Endodermal cell (in vitro differentiated cells): Measurements from ENCODE around the gene ZBTB7B. TPM values are rescaled to one million over a fixed set of nuclear protein-coding genes. Genes with fewer than 3 reads are reported as not detected.

Source experiments
- DNase-seq: peaks from one replicate; pipeline ENCODE4 v3.0.0-alpha.2; 2017
- H3K27ac ChIP-seq: 2 replicates; pipeline ENCODE4 v1.5.1; 2013; ENCODE audit warnings: mild to moderate bottlenecking, low read depth, low read length, moderate library complexity
- H3K27me3 ChIP-seq: 2 replicates; pipeline ENCODE4 v1.6.1; 2013; ENCODE audit warnings: mild to moderate bottlenecking, low read length, moderate library complexity; ENCODE audit not compliant: insufficient read depth, control insufficient read depth, poor library complexity, severe bottlenecking
- H3K36me3 ChIP-seq: 2 replicates; pipeline ENCODE4 v1.7.0; 2013; ENCODE audit warnings: mild to moderate bottlenecking, low read length, moderate library complexity; ENCODE audit not compliant: control insufficient read depth, insufficient read depth
- H3K4me1 ChIP-seq: one replicate; pipeline ENCODE4 v1.7.0; 2013; ENCODE audit warnings: low read length; ENCODE audit not compliant: control insufficient read depth, insufficient read depth
- H3K4me3 ChIP-seq: 2 replicates; pipeline ENCODE4 v1.5.1; 2013; ENCODE audit warnings: mild to moderate bottlenecking, low read length, moderate library complexity
- H3K9ac ChIP-seq: 2 replicates; pipeline ENCODE4 v1.6.1; 2013; ENCODE audit warnings: mild to moderate bottlenecking, low read length, moderate library complexity; ENCODE audit not compliant: poor library complexity, severe bottlenecking; ENCODE audit errors: extremely low read depth
- H3K9me3 ChIP-seq: 2 replicates; pipeline ENCODE4 v1.6.1; 2013; ENCODE audit warnings: mild to moderate bottlenecking, low read length, moderate library complexity; ENCODE audit not compliant: control insufficient read depth
- H3K27ac Mint-ChIP-seq: 2 replicates; pipeline ENCODE4 v1.8.0; 2020; ENCODE audit warnings: mixed read lengths
- H3K27me3 Mint-ChIP-seq: 2 replicates; pipeline ENCODE4 v1.8.0; 2021; ENCODE audit warnings: mild to moderate bottlenecking, mixed read lengths; ENCODE audit not compliant: insufficient read depth
- H3K36me3 Mint-ChIP-seq: 2 replicates; pipeline ENCODE4 v1.8.0; 2020; ENCODE audit warnings: low read depth, mixed read lengths
- H3K4me1 Mint-ChIP-seq: 2 replicates; pipeline ENCODE4 v1.8.0; 2020; ENCODE audit warnings: mixed read lengths
- H3K4me3 Mint-ChIP-seq: 2 replicates; pipeline ENCODE4 v1.8.0; 2020; ENCODE audit warnings: mild to moderate bottlenecking, moderate library complexity, mixed read lengths
- H3K9me3 Mint-ChIP-seq: 2 replicates; pipeline ENCODE4 v1.8.0; 2020; ENCODE audit warnings: mild to moderate bottlenecking, mixed read lengths
- CTCF ChIP-seq: fragments of 200-600 bp; sonication (generic); conservative IDR thresholded peaks from 2 replicates; pipeline ENCODE4 v1.5.0; 2021; ENCODE audit warnings: antibody characterized with exemption, mild to moderate bottlenecking
- WGBS, 2 experiments: methylation state at CpG; one replicate each; pipeline versions ENCODE4 v1.1.5 to v1.1.7; 2013; ENCODE audit warnings: missing lambda C conversion rate in 2 of 2, mixed read lengths in 1 of 2; ENCODE audit not compliant: insufficient coverage in 1 of 2, insufficient read length in 1 of 2; 5-methylcytosine and 5-hydroxymethylcytosine counted together
- total RNA-seq, 2 donors: library from RNA; stranded (reverse); fragmentation: NEBNext Ultra II Directional in 1 of 2; extraction: Animal tissue kit (Norgen Biotek cat#: 25700) in 1 of 2; gene quantifications; 2 replicates in 1 of 2; 3 replicates in 1 of 2; pipeline ENCODE4 v1.2.1, GENCODE V29; 2021

The ZBTB7B gene
- total RNA-seq, 2 donors from 2014 or later, result 21.2 to 23.3 TPM

DNA sequence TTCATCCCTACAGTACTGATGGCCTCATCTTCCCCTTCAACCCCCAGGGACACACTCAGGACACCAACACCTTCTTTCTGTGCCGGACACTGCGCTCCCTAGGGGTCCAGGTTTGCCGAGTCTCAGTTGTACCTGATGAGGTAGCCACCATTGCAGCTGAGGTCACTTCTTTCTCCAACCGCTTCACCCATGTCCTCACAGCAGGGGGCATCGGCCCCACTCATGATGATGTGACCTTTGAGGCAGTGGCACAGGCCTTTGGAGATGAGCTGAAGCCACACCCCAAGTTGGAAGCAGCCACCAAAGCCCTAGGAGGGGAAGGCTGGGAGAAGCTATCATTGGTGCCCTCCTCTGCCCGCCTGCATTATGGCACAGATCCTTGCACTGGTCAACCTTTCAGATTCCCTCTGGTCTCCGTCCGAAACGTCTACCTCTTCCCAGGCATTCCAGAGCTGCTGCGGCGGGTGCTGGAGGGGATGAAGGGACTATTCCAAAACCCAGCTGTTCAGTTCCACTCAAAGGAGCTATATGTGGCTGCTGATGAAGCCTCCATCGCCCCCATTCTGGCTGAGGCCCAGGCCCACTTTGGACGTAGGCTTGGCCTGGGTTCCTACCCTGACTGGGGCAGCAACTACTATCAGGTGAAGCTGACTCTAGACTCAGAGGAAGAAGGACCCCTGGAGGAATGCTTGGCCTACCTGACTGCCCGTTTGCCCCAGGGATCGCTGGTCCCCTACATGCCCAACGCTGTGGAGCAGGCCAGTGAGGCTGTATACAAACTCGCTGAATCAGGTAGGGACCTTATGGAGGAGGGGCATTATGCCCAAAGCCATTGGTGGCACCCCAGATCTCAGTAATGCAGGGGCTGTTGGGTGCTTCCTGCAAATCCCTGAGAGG, 14.3 kb upstream of the ZBTB7B start:
- Histone ChIP-seq H3K9me3 (no peaks in the 10 kb centered on the region), H3K9ac (no peak overlapping the region), H3K4me3 (no peak overlapping the region), H3K27ac (no peak overlapping the region), H3K36me3 (peaks cover 42% of the 10 kb centered on the region), H3K4me1 (no peaks in the 10 kb centered on the region), H3K27me3 (no peaks in the 10 kb centered on the region)
- no peak for DNase-seq
- 94 to 97% methylated on average over 14 to 17 of the region's 17 CpGs for WGBS, 2 experiments
- no peak for TF ChIP-seq CTCF
- H3K9me3 Mint-ChIP-seq, result no peaks in the 10 kb centered on the region
- peaks cover 4% of the 10 kb centered on the region for H3K4me1 Mint-ChIP-seq
- no peak overlapping the region for H3K4me3 Mint-ChIP-seq
- H3K36me3 Mint-ChIP-seq, result peaks cover 37% of the 10 kb centered on the region
- no peak overlapping the region for H3K27ac Mint-ChIP-seq
- H3K27me3 Mint-ChIP-seq, result no peaks in the 10 kb centered on the region

GRCh38 chr1:154989195-154989860, 13.3 kb upstream of the ZBTB7B start:
- H3K27me3 ChIP-seq, result no peaks in the 10 kb centered on the region
- no peaks in the 10 kb centered on the region for H3K4me1 Mint-ChIP-seq
- H3K27ac Mint-ChIP-seq, result peak overlapping the region; percentile 35
- peaks cover 37% of the 10 kb centered on the region for H3K36me3 Mint-ChIP-seq
- no peak overlapping the region for H3K4me3 ChIP-seq
- H3K9ac ChIP-seq, result no peak overlapping the region
- peaks cover 42% of the 10 kb centered on the region for H3K36me3 ChIP-seq
- no peak overlapping the region for H3K27ac ChIP-seq
- no peak for DNase-seq
- H3K27me3 Mint-ChIP-seq, result no peaks in the 10 kb centered on the region
- 94% methylated on average over 3 of the region's 3 CpGs; no CpG with 5 or more reads in 1 of the 2 experiments for WGBS, 2 experiments
- no peaks in the 10 kb centered on the region for H3K9me3 Mint-ChIP-seq
- H3K9me3 ChIP-seq, result no peaks in the 10 kb centered on the region
- no peaks in the 10 kb centered on the region for H3K4me1 ChIP-seq
- no peak for TF ChIP-seq CTCF
- no peak overlapping the region for H3K4me3 Mint-ChIP-seq

- Histone ChIP-seq H3K9ac (no peak overlapping the region), H3K9me3 (no peaks in the 10 kb centered on the region), H3K4me3 (no peak overlapping the region), H3K27me3 (no peaks in the 10 kb centered on the region), H3K36me3 (peaks cover 42% of the 10 kb centered on the region), H3K27ac (no peak overlapping the region), H3K4me1 (no peaks in the 10 kb centered on the region)
- Mint-ChIP-seq H3K4me1 (peaks cover 4% of the 10 kb centered on the region), H3K27ac (no peak overlapping the region), H3K36me3 (peaks cover 35% of the 10 kb centered on the region), H3K4me3 (no peak overlapping the region), H3K27me3 (no peaks in the 10 kb centered on the region), H3K9me3 (no peaks in the 10 kb centered on the region)
- TF ChIP-seq CTCF, result no peak
- no peak for DNase-seq
- 93 to 97% methylated on average over 2 to 8 of the region's 8 CpGs for whole genome bisulfite sequencing, 2 experiments
Measured at GRCh38 chr1:154990276-154990675, 12.3 kb upstream of the ZBTB7B start.
